H1 (cell line): ENCODE results near the gene GPR87. TPM values are rescaled to one million over a fixed set of nuclear protein-coding genes. Genes with fewer than 3 reads are reported as not detected.

Experiments used
- CTCF ChIA-PET: fragments of 300-600 bp; sonication (Branson Sonifier 250); formaldehyde crosslinking; loops from one replicate; lab custom pipeline; 2021; ENCODE audit not compliant: partially characterized antibody; lab: Charles Lee
- POLR2A ChIA-PET: fragments of 300-600 bp; sonication (Branson Sonifier 250); formaldehyde crosslinking; loops from one replicate; lab custom pipeline; 2021; ENCODE audit warnings: inconsistent platforms; ENCODE audit not compliant: partially characterized antibody; lab: Charles Lee
- DNase-seq, 2 experiments: peaks; one replicate each; pipeline versions ENCODE4 v3.0.0 to v3.0.0-alpha.2; 2010 to 2022; ENCODE audit warnings: low spot score in 2 of 2, low read depth in 1 of 2, mixed read lengths in 1 of 2
- FAIRE-seq: peaks from 2 replicates; lab custom pipeline; 2011; peaks lifted over from hg19 to GRCh38; lab: Jason Lieb, UNC
- H2AFZ ChIP-seq: 2 replicates; pipeline ENCODE4 v1.8.1; 2012; ENCODE audit warnings: low read length, inconsistent platforms
- H2AK5ac ChIP-seq: 2 replicates; pipeline ENCODE4 v1.6.1; 2013; ENCODE audit warnings: low read depth, low read length
- H2BK120ac ChIP-seq: replicated peaks from 2 replicates; pipeline ENCODE3; 2013; ENCODE audit warnings: low read depth, low read length, inconsistent platforms
- H2BK12ac ChIP-seq: 2 replicates; pipeline ENCODE4 v1.6.1; 2013; ENCODE audit warnings: low read depth, low read length
- H2BK15ac ChIP-seq: 2 replicates; pipeline ENCODE4 v1.6.1; 2013; ENCODE audit warnings: low read length
- H2BK20ac ChIP-seq: 2 replicates; pipeline ENCODE4 v1.6.1; 2013; ENCODE audit warnings: low read length
- H2BK5ac ChIP-seq: 2 replicates; pipeline ENCODE4 v1.6.1; 2013; ENCODE audit warnings: low read depth, low read length
- H3K14ac ChIP-seq: 2 replicates; pipeline ENCODE4 v1.6.1; 2013; ENCODE audit warnings: inconsistent platforms; ENCODE audit not compliant: insufficient read length
- H3K18ac ChIP-seq: 2 replicates; pipeline ENCODE4 v1.6.1; 2013; ENCODE audit warnings: low read length; ENCODE audit errors: extremely low read depth
- H3K23ac ChIP-seq: 2 replicates; pipeline ENCODE4 v1.6.1; 2013; ENCODE audit warnings: inconsistent platforms; ENCODE audit not compliant: insufficient read length
- H3K23me2 ChIP-seq: 2 replicates; pipeline ENCODE4 v1.6.1; 2013; ENCODE audit warnings: low read depth, low read length
- H3K27ac ChIP-seq: 2 replicates; pipeline ENCODE4 v1.6.1; 2011; ENCODE audit warnings: low read depth, low read length, inconsistent platforms
- H3K27me3 ChIP-seq, 4 experiments: replicated peaks in 1 of 4; 1 replicate in 1 of 4; 2 replicates in 3 of 4; pipeline versions ENCODE4 v1.6.1 to v1.8.1; 2011 to 2013; ENCODE audit warnings: low read length in 3 of 4, mild to moderate bottlenecking in 3 of 4, inconsistent platforms in 2 of 4, mixed read lengths in 2 of 4, moderate library complexity in 1 of 4; ENCODE audit not compliant: control insufficient read depth in 3 of 4, insufficient read depth in 3 of 4; ENCODE audit errors: extremely low read depth in 1 of 4
- H3K36me3 ChIP-seq, 4 experiments: 2 replicates each; pipeline versions ENCODE4 v1.6.1 to v1.8.1; 2011 to 2013; ENCODE audit warnings: mild to moderate bottlenecking in 4 of 4, low read length in 3 of 4, moderate library complexity in 2 of 4, control low read depth in 1 of 4, inconsistent platforms in 1 of 4; ENCODE audit not compliant: insufficient read depth in 4 of 4, control insufficient read depth in 2 of 4
- H3K4ac ChIP-seq: replicated peaks from 2 replicates; pipeline ENCODE3; 2013; ENCODE audit warnings: low read length, low read depth, mixed read lengths, inconsistent platforms; ENCODE audit not compliant: insufficient read length
- H3K4me1 ChIP-seq, 4 experiments: replicated peaks in 1 of 4; 1 replicate in 1 of 4; 2 replicates in 3 of 4; pipeline versions ENCODE4 v1.6.1 to v1.8.1; 2011 to 2013; ENCODE audit warnings: low read length in 3 of 4, inconsistent platforms in 2 of 4, mixed read lengths in 1 of 4; ENCODE audit not compliant: insufficient read depth in 4 of 4, control insufficient read depth in 3 of 4
- H3K4me2 ChIP-seq, 2 experiments: 2 replicates each; pipeline versions ENCODE4 v1.6.1 to v1.8.1; 2011 to 2013; ENCODE audit warnings: low read depth in 2 of 2, low read length in 2 of 2, control low read depth in 1 of 2, inconsistent platforms in 1 of 2, mild to moderate bottlenecking in 1 of 2; ENCODE audit not compliant: insufficient read depth in 1 of 2
- H3K4me3 ChIP-seq, 4 experiments: fragments of 200-600, 300-600 bp in 1 of 4; sonication (generic), shearing (Covaris generic), sonication (Bioruptor Twin) in 1 of 4; 2 replicates each; pipeline versions ENCODE4 v1.5.1 to v1.8.1; 2011 to 2016; ENCODE audit warnings: low read length in 4 of 4, low read depth in 3 of 4, control low read depth in 2 of 4, inconsistent platforms in 2 of 4, mild to moderate bottlenecking in 2 of 4, mixed read lengths in 1 of 4, moderate library complexity in 1 of 4; ENCODE audit not compliant: insufficient read depth in 2 of 4; ENCODE audit errors: extremely low read depth in 1 of 4
- H3K56ac ChIP-seq: replicated peaks from 2 replicates; pipeline ENCODE3; 2013; ENCODE audit warnings: low read depth, mild to moderate bottlenecking, mixed read lengths, low read length, inconsistent platforms; ENCODE audit not compliant: insufficient read length
- H3K79me1 ChIP-seq: 2 replicates; pipeline ENCODE4 v1.6.1; 2013; ENCODE audit warnings: low read depth, low read length, control low read depth
- H3K79me2 ChIP-seq, 2 experiments: 2 replicates each; pipeline versions ENCODE4 v1.6.1 to v1.8.1; 2012 to 2013; ENCODE audit warnings: low read length in 2 of 2, mild to moderate bottlenecking in 2 of 2, inconsistent platforms in 1 of 2; ENCODE audit not compliant: insufficient read depth in 2 of 2, control insufficient read depth in 1 of 2
- H3K9ac ChIP-seq, 4 experiments: replicated peaks in 1 of 4; 1 replicate in 1 of 4; 2 replicates in 3 of 4; pipeline versions ENCODE4 v1.6.1 to v1.8.1; 2011 to 2013; ENCODE audit warnings: low read depth in 3 of 4, low read length in 3 of 4, control low read depth in 2 of 4, mild to moderate bottlenecking in 2 of 4, moderate library complexity in 2 of 4, inconsistent platforms in 1 of 4; ENCODE audit errors: extremely low read depth in 1 of 4
- H3K9me3 ChIP-seq, 2 experiments: 2 replicates each; pipeline versions ENCODE4 v1.6.1 to v1.8.1; 2012 to 2013; ENCODE audit warnings: mild to moderate bottlenecking in 2 of 2, moderate library complexity in 2 of 2, control low read depth in 1 of 2, inconsistent platforms in 1 of 2, low read depth in 1 of 2, low read length in 1 of 2, mixed read lengths in 1 of 2; ENCODE audit not compliant: insufficient read depth in 2 of 2
- H4K20me1 ChIP-seq, 2 experiments: replicated peaks in 1 of 2; 2 replicates each; pipeline versions ENCODE3 to v1.8.1; 2011 to 2013; ENCODE audit warnings: inconsistent platforms in 2 of 2, low read length in 2 of 2, mild to moderate bottlenecking in 1 of 2; ENCODE audit not compliant: insufficient read depth in 2 of 2, control insufficient read depth in 1 of 2
- H4K5ac ChIP-seq: 2 replicates; pipeline ENCODE4 v1.6.1; 2013; ENCODE audit warnings: low read length, low read depth, mixed read lengths, inconsistent platforms; ENCODE audit not compliant: insufficient read length
- H4K8ac ChIP-seq: 2 replicates; pipeline ENCODE4 v1.8.0; 2013; ENCODE audit warnings: mild to moderate bottlenecking, moderate library complexity, low read length, inconsistent platforms; ENCODE audit not compliant: insufficient read depth; ENCODE audit errors: extremely low read depth
- H4K91ac ChIP-seq: replicated peaks from 2 replicates; pipeline ENCODE3; 2013; ENCODE audit warnings: low read length, mixed read lengths, inconsistent platforms; ENCODE audit not compliant: insufficient read length
- EP300 ChIP-seq, 2 experiments: IDR thresholded peaks; 1 replicate in 1 of 2; 2 replicates in 1 of 2; pipeline ENCODE4 v1.6.1; 2011 to 2012; ENCODE audit warnings: low read depth in 2 of 2, low read length in 2 of 2, mild to moderate bottlenecking in 2 of 2, borderline replicate concordance in 1 of 2, inconsistent platforms in 1 of 2, moderate library complexity in 1 of 2
- KDM1A ChIP-seq: fragments of 200-600, 300-600 bp; sonication (generic); IDR thresholded peaks from 2 replicates; pipeline ENCODE4 v1.7.1; 2016; ENCODE audit warnings: mild to moderate bottlenecking, low read length, borderline replicate concordance
- KDM5A ChIP-seq: fragments of 200-600 bp; IDR thresholded peaks from 2 replicates; pipeline ENCODE4 v1.7.1; 2012; ENCODE audit warnings: mild to moderate bottlenecking, low read length, inconsistent platforms, mixed read lengths
- RNF2 ChIP-seq: fragments of 200-900, 300-1000 bp; sonication (generic); IDR thresholded peaks from 2 replicates; pipeline ENCODE4 v1.7.1; 2016; ENCODE audit warnings: borderline replicate concordance, low read depth, mild to moderate bottlenecking, antibody characterized with exemption, low read length; ENCODE audit not compliant: poor library complexity, severe bottlenecking; ENCODE audit errors: missing control alignments
- TAF7 ChIP-seq: optimal IDR thresholded peaks from 2 replicates; pipeline ENCODE3; 2011; ENCODE audit warnings: low read depth, mild to moderate bottlenecking, inconsistent platforms, low read length, moderate library complexity, borderline replicate concordance
- WGBS, 2 experiments: shearing (Covaris generic) in 1 of 2; methylation state at CpG; one replicate each; pipeline versions ENCODE4 v1.1.6 to v1.1.7; 2013 to 2015; ENCODE audit warnings: low lambda C conversion rate in 2 of 2, mixed read lengths in 2 of 2, inconsistent platforms in 1 of 2, low coverage in 1 of 2, missing lambda C conversion rate in 1 of 2; ENCODE audit not compliant: insufficient replicate concordance in 2 of 2, insufficient coverage in 1 of 2, insufficient read length in 1 of 2; ENCODE audit errors: extremely low coverage in 1 of 2, missing lambda C conversion rate in 1 of 2; 5-methylcytosine and 5-hydroxymethylcytosine counted together
- polyA plus RNA-seq, 7 experiments: library from polyadenylated mRNA; depleted of rRNA in 3 of 7; stranded (reverse) in 5 of 7; unstranded in 2 of 7; fragments of >200 nt in 5 of 7; fragments of 200-250 nt in 2 of 7; gene quantifications; 1 replicate in 5 of 7; 2 replicates in 1 of 7; 4 replicates in 1 of 7; pipeline versions ENCODE4 v1.2.1 to v1.2.3, GENCODE V29; 2011 to 2013; ENCODE audit warnings: missing spikeins in 2 of 7, mixed read lengths in 2 of 7
- total RNA-seq: library from RNA; stranded (reverse); fragmentation: NEBNext Ultra II Directional; extraction: Animal tissue kit (Norgen Biotek cat#: 25700); gene quantifications from 2 replicates; pipeline ENCODE4 v1.2.1, GENCODE V29; 2021

Gene GPR87
- total and polyA plus RNA-seq, 2 of the 8 experiments (the other 6 are each of a cell fraction or from before 2014, with no cell fraction given): 0.05 TPM; not detected in 1

- no peak overlapping the region for H4K5ac ChIP-seq
- H3K79me2 ChIP-seq: no peaks in the 10 kb centered on the region
- FAIRE-seq (no peak), DNase-seq (no peak)
- no peak overlapping the region for H2BK5ac ChIP-seq
- H3K9me3 ChIP-seq: no peaks in the 10 kb centered on the region
- no peak overlapping the region for H3K9ac ChIP-seq
- 94% methylated on average over 2 of the region's 2 CpGs; no CpG with 5 or more reads in 1 of the 2 experiments for WGBS, 2 experiments
- ChIA-PET CTCF (interaction anchor here (0.6 to 1.8 kb wide), 5 partner anchors 9 to 1020 kb away, joined by 3 to 7 read pairs (median 5); no protein-coding TSS in a partner anchor), POLR2A (no interaction called here)
- H3K23ac ChIP-seq: no peak overlapping the region
- no peaks in the 10 kb centered on the region for H3K23me2 ChIP-seq
- H3K79me1 ChIP-seq: no peaks in the 10 kb centered on the region
- no peak overlapping the region for H4K8ac ChIP-seq
- no peak overlapping the region for H3K4ac ChIP-seq
- no peak overlapping the region for H3K56ac ChIP-seq
- H2BK12ac ChIP-seq: no peak overlapping the region
- H3K14ac ChIP-seq: no peak overlapping the region
- no peak overlapping the region for H4K91ac ChIP-seq
- no peak overlapping the region for H2BK20ac ChIP-seq
- no peak overlapping the region for H3K4me2 ChIP-seq
- peaks cover 7 to 33% (median 20%) of the 10 kb centered on the region in 4 experiments for H3K4me1 ChIP-seq
- 0 out of 7 replicates have a peak, but pooled peaks cover 0 to 3% (median 0%) of the 10 kb centered on the region in 4 experiments for H3K27me3 ChIP-seq
- no peak overlapping the region for H2BK15ac ChIP-seq
- H2AFZ ChIP-seq: no peak overlapping the region
- H3K36me3 ChIP-seq: no peaks in the 10 kb centered on the region
- H3K18ac ChIP-seq: no peak overlapping the region
- no peak overlapping the region for H3K27ac ChIP-seq
- no peak overlapping the region for H2BK120ac ChIP-seq
- H4K20me1 ChIP-seq: no peaks in the 10 kb centered on the region
- H3K4me3 ChIP-seq: no peak overlapping the region
- no peak overlapping the region for H2AK5ac ChIP-seq
- TF ChIP-seq RNF2 (no peak), KDM1A (no peak), TAF7 (no peak), KDM5A (no peak), EP300 (IDR thresholded peaks at IDR 0.05; ENCODE audit: borderline replicate concordance in 1 of 2, low read depth in 2 of 2, low read length in 2 of 2) (no peak)
These were observed 7.1 kb downstream of the GPR87 start for GRCh38 chr3:151309566-151309965.
